MCF 10A (cell line): ENCODE measurements around the gene GCC2. TPM values are rescaled to one million over a fixed set of nuclear protein-coding genes. Genes with fewer than 3 reads are reported as not detected.

Experiments
- BruUV-seq: library from RNA; stranded (reverse); fragments of 400-500 nt; replicated peaks from 2 replicates; lab custom pipeline; 2021; lab: Mats Ljungman, UMichigan
- CTCF ChIA-PET: fragments of 300-600 bp; sonication (Branson Sonifier 250); formaldehyde crosslinking; extraction: SDS; loops from one replicate; lab custom pipeline; 2021; ENCODE audit warnings: antibody characterized with exemption, inconsistent platforms; lab: Yijun Ruan, JAX
- POLR2A ChIA-PET: fragments of 300-600, 350-650 bp; sonication (Branson Sonifier 250); formaldehyde crosslinking; extraction: SDS; loops from one replicate; lab custom pipeline; 2020; ENCODE audit warnings: antibody characterized with exemption, inconsistent platforms; lab: Yijun Ruan, JAX
- DNase-seq: peaks from one replicate; pipeline ENCODE4 v3.0.0-alpha.2; 2018; ENCODE audit not compliant: unreplicated experiment
- H3K27ac Mint-ChIP-seq: one replicate; pipeline ENCODE4 v1.8.0; 2022; ENCODE audit warnings: mild to moderate bottlenecking, low read depth, mixed read lengths; ENCODE audit not compliant: unreplicated experiment
- H3K27me3 Mint-ChIP-seq: one replicate; pipeline ENCODE4 v1.8.0; 2022; ENCODE audit warnings: mixed read lengths; ENCODE audit not compliant: insufficient read depth, unreplicated experiment
- H3K36me3 Mint-ChIP-seq: one replicate; pipeline ENCODE4 v1.8.0; 2022; ENCODE audit warnings: mild to moderate bottlenecking, moderate library complexity, mixed read lengths; ENCODE audit not compliant: insufficient read depth, unreplicated experiment
- H3K4me1 Mint-ChIP-seq: one replicate; pipeline ENCODE4 v1.8.0; 2022; ENCODE audit warnings: mixed read lengths; ENCODE audit not compliant: insufficient read depth, unreplicated experiment
- H3K4me3 Mint-ChIP-seq: one replicate; pipeline ENCODE4 v1.8.0; 2022; ENCODE audit warnings: mild to moderate bottlenecking, moderate library complexity, mixed read lengths; ENCODE audit not compliant: unreplicated experiment
- H3K9me3 Mint-ChIP-seq: one replicate; pipeline ENCODE4 v1.8.0; 2022; ENCODE audit warnings: mixed read lengths; ENCODE audit not compliant: unreplicated experiment
- CTCF ChIP-seq: fragments of 200-600 bp; IDR thresholded peaks from one replicate; pipeline ENCODE4 v1.8.0; 2022; ENCODE audit warnings: antibody characterized with exemption, mild to moderate bottlenecking; ENCODE audit not compliant: unreplicated experiment
- intact Hi-C: fragments of 100-400 bp; cut with micrococcal nuclease; formaldehyde crosslinking; loops from 2 replicates; pipeline ENCODE4 v1.14.1; 2022
- total RNA-seq: library from RNA; stranded (reverse); gene quantifications from 2 replicates; pipeline ENCODE4 v1.2.3, GENCODE V29; 2022

GCC2 gene
- total RNA-seq, 1 experiment from 2014 or later: 29.8 TPM

- DNase-seq: no peak
- H3K27me3 Mint-ChIP-seq: no peaks in the 10 kb centered on the region
- ChIA-PET POLR2A (interaction anchor here (0.6 to 3.4 kb wide), 4 partner anchors 11 to 134 kb away, joined by 3 to 18 read pairs (median 4); partner anchors contain the start of gene GCC2), CTCF (interaction anchor here (0.7 to 1.6 kb wide), 4 partner anchors 62 to 176 kb away, joined by 3 to 6 read pairs (median 4); no protein-coding TSS in a partner anchor)
- intact Hi-C loops: no loop called here
- H3K9me3 Mint-ChIP-seq: no peaks in the 10 kb centered on the region
- peak overlapping the region; percentile 16 for H3K27ac Mint-ChIP-seq
- H3K4me3 Mint-ChIP-seq: no peak overlapping the region
- peaks cover 65% of the 10 kb centered on the region for H3K36me3 Mint-ChIP-seq
- BruUV-seq: no TSS peak
- TF ChIP-seq CTCF: no peak
- H3K4me1 Mint-ChIP-seq: peaks cover 7% of the 10 kb centered on the region
Measured at GRCh38 chr2:108460345-108461037, 11.5 kb downstream of the GCC2 start.

DNA sequence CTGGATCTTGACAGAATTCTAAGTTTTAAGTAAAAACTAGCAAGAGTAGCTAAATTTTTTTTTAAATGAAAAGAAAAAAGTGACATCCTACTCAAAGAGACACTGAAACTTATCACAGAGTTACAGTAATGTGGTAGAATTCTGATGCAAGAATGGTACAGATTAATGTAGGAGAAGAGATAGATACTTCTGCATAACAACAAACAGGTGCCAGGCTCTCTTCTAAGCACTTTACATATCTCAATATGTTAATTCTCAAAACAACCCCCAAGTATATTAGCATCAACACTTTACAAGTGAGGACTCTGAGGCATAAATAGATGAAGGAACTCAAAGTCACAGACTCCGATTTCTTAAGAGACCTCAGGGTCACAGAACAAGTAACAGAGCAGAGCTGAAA lies 28.1 kb downstream of the GCC2 start:
- Mint-ChIP-seq H3K27ac (no peak overlapping the region), H3K4me1 (no peaks in the 10 kb centered on the region), H3K4me3 (no peak overlapping the region), H3K27me3 (no peaks in the 10 kb centered on the region), H3K9me3 (no peaks in the 10 kb centered on the region), H3K36me3 (peaks cover 100% of the 10 kb centered on the region)
- intact Hi-C loops: no loop called here
- BruUV-seq: no TSS peak
- CTCF ChIA-PET: interaction anchor here (0.6 kb wide), 1 partner anchor 12 kb away, joined by 3 read pairs; no protein-coding TSS in a partner anchor
- no peak for TF ChIP-seq CTCF
- no peak for DNase-seq
- POLR2A ChIA-PET: interaction anchor here (0.6 kb wide), 1 partner anchor 136 kb away, joined by 4 read pairs; no protein-coding TSS in a partner anchor

GRCh38 chr2:108485253-108485652 lies 36.2 kb downstream of the GCC2 start:
- BruUV-seq: no TSS peak
- no peak overlapping the region for H3K4me3 Mint-ChIP-seq
- H3K36me3 Mint-ChIP-seq: peaks cover 90% of the 10 kb centered on the region
- intact Hi-C loops: no loop called here
- TF ChIP-seq CTCF: no peak
- no peaks in the 10 kb centered on the region for H3K9me3 Mint-ChIP-seq
- ChIA-PET POLR2A (interaction anchor here (0.6 kb wide), 1 partner anchor 51 kb away, joined by 3 read pairs; no protein-coding TSS in a partner anchor), CTCF (interaction anchor here (0.7 kb wide), 1 partner anchor 37 kb away, joined by 3 read pairs; no protein-coding TSS in a partner anchor)
- no peak for DNase-seq
- H3K4me1 Mint-ChIP-seq: no peaks in the 10 kb centered on the region
- H3K27me3 Mint-ChIP-seq: no peaks in the 10 kb centered on the region
- no peak overlapping the region for H3K27ac Mint-ChIP-seq

- POLR2A ChIA-PET: interaction anchor here (3.4 kb wide), 1 partner anchor 43 kb away, joined by 32 read pairs; the partner anchor contains the start of gene LIMS1
- TF ChIP-seq CTCF: no peak
- peaks cover 66% of the 10 kb centered on the region for H3K36me3 Mint-ChIP-seq
- H3K27ac Mint-ChIP-seq: peak overlapping the region; percentile 46
- H3K4me3 Mint-ChIP-seq: no peak overlapping the region
- CTCF ChIA-PET: interaction anchor here (0.6 to 1.4 kb wide), 2 partner anchors 43 to 93 kb away, joined by 3 to 9 read pairs; no protein-coding TSS in a partner anchor
- DNase-seq: no peak
- H3K4me1 Mint-ChIP-seq: peaks cover 11% of the 10 kb centered on the region
- intact Hi-C loops: loop anchor here (5.0 kb wide), 1 partner anchor 143 kb away; no protein-coding TSS in a partner anchor
- no peaks in the 10 kb centered on the region for H3K27me3 Mint-ChIP-seq
- no TSS peak for BruUV-seq
- H3K9me3 Mint-ChIP-seq: no peaks in the 10 kb centered on the region
Measured at GRCh38 chr2:108490506-108491122, 41.6 kb downstream of the GCC2 start.
